SK-N-SH (cell line): ENCODE measurements around the gene MRGPRX3. TPM values are rescaled to one million over a fixed set of nuclear protein-coding genes. Genes with fewer than 3 reads are reported as not detected.

ENCODE experiments used
- CTCF ChIA-PET: fragments of 300-600, 350-600 bp; formaldehyde crosslinking; extraction: SDS; loops from one replicate; lab custom pipeline; 2021; lab: Yijun Ruan, JAX
- POLR2A ChIA-PET: fragments of 350-600 bp; sonication (Branson Sonifier 250); formaldehyde crosslinking; extraction: SDS; loops from one replicate; lab custom pipeline; 2020; ENCODE audit warnings: antibody characterized with exemption, inconsistent platforms; lab: Yijun Ruan, JAX
- DNase-seq: peaks from one replicate; pipeline ENCODE4 v3.0.0; 2012
- H2AFZ ChIP-seq: fragments of 200-600 bp; sonication (generic); 2 replicates; pipeline ENCODE4 v1.8.1; 2016; ENCODE audit warnings: antibody characterized with exemption, mild to moderate bottlenecking, low read depth
- H3F3A ChIP-seq: fragments of 200-600 bp; sonication (generic); replicated peaks from 2 replicates; pipeline ENCODE3; 2016; ENCODE audit warnings: antibody characterized with exemption, mild to moderate bottlenecking; ENCODE audit not compliant: insufficient read depth
- H3K27ac ChIP-seq, 2 experiments: fragments of 200-500 bp in 1 of 2; fragments of 200-600 bp in 1 of 2; sonication (Bioruptor generic) in 1 of 2; sonication (generic), shearing (Covaris generic) in 1 of 2; 2 replicates each; pipeline versions ENCODE4 v1.5.1 to v1.6.1; 2014 to 2016; ENCODE audit warnings: low read depth in 2 of 2, inconsistent platforms in 1 of 2, low read length in 1 of 2, mild to moderate bottlenecking in 1 of 2, mixed read lengths in 1 of 2
- H3K27me3 ChIP-seq: fragments of 200-600 bp; sonication (generic), shearing (Covaris generic); 2 replicates; pipeline ENCODE4 v1.6.1; 2016; ENCODE audit warnings: mixed run types; ENCODE audit not compliant: insufficient read depth
- H3K36me3 ChIP-seq, 2 experiments: fragments of 200-500 bp in 1 of 2; fragments of 200-600 bp in 1 of 2; sonication (Bioruptor generic) in 1 of 2; sonication (generic) in 1 of 2; replicated peaks in 1 of 2; 2 replicates each; pipeline versions ENCODE3 to v1.5.1; 2014 to 2016; ENCODE audit warnings: low read length in 1 of 2, mild to moderate bottlenecking in 1 of 2; ENCODE audit not compliant: insufficient read depth in 2 of 2, control insufficient read depth in 1 of 2
- H3K4me1 ChIP-seq, 2 experiments: fragments of 200-500 bp in 1 of 2; fragments of 200-600 bp in 1 of 2; sonication (Bioruptor generic) in 1 of 2; sonication (generic), shearing (Covaris generic) in 1 of 2; 2 replicates each; pipeline versions ENCODE4 v1.5.1 to v1.6.1; 2014 to 2016; ENCODE audit warnings: low read depth in 1 of 2, low read length in 1 of 2, mixed run types in 1 of 2; ENCODE audit not compliant: insufficient read depth in 2 of 2, control insufficient read depth in 1 of 2
- H3K4me2 ChIP-seq: fragments of 200-600 bp; sonication (generic), shearing (Covaris generic); 2 replicates; pipeline ENCODE4 v1.6.1; 2017; ENCODE audit warnings: mixed run types
- H3K4me3 ChIP-seq, 2 experiments: fragments of 200-500 bp in 1 of 2; fragments of 200-600 bp in 1 of 2; sonication (Bioruptor generic) in 1 of 2; sonication (generic), shearing (Covaris generic) in 1 of 2; 2 replicates each; pipeline versions ENCODE4 v1.5.1 to v1.8.1; 2014 to 2016; ENCODE audit warnings: low read depth in 2 of 2, inconsistent platforms in 1 of 2, low read length in 1 of 2, mild to moderate bottlenecking in 1 of 2, mixed read lengths in 1 of 2, moderate library complexity in 1 of 2
- H3K79me2 ChIP-seq: fragments of 200-600 bp; sonication (generic); 2 replicates; pipeline ENCODE4 v1.8.1; 2017; ENCODE audit warnings: mild to moderate bottlenecking; ENCODE audit not compliant: insufficient read depth
- H3K9ac ChIP-seq: fragments of 200-600 bp; sonication (generic); 2 replicates; pipeline ENCODE4 v1.6.1; 2017; ENCODE audit warnings: mixed run types
- H3K9me2 ChIP-seq: fragments of 200-600 bp; sonication (generic); 2 replicates; pipeline ENCODE4 v1.6.1; 2017; ENCODE audit warnings: mixed run types
- H3K9me3 ChIP-seq: fragments of 200-600 bp; sonication (generic); 2 replicates; pipeline ENCODE4 v1.6.1; 2017; ENCODE audit warnings: mixed run types, mild to moderate bottlenecking, moderate library complexity
- H4K20me1 ChIP-seq: fragments of 200-600 bp; sonication (generic); 2 replicates; pipeline ENCODE4 v1.6.1; 2017; ENCODE audit warnings: mild to moderate bottlenecking, mixed run types; ENCODE audit not compliant: insufficient read depth
- ELF1 ChIP-seq: IDR thresholded peaks from 2 replicates; pipeline ENCODE4 v1.4.0; 2012
- EZH2phosphoT487 ChIP-seq: fragments of 200-600 bp; sonication (generic); IDR thresholded peaks from 2 replicates; pipeline ENCODE4 v1.6.1; 2017; ENCODE audit warnings: low read depth, mixed run types, mild to moderate bottlenecking, antibody characterized with exemption, moderate library complexity, borderline replicate concordance
- FOXM1 ChIP-seq: IDR thresholded peaks from 2 replicates; pipeline ENCODE4 v1.4.0; 2012; ENCODE audit warnings: low read depth, mild to moderate bottlenecking
- GABPA ChIP-seq: IDR thresholded peaks from 2 replicates; pipeline ENCODE4 v1.4.0; 2012; ENCODE audit warnings: low read depth, mild to moderate bottlenecking
- GATA2 ChIP-seq: sonication (generic); formaldehyde crosslinking; IDR thresholded peaks from 2 replicates; pipeline ENCODE4 v1.5.0; 2020; ENCODE audit warnings: mild to moderate bottlenecking, missing genetic modification reagents
- RAD21 ChIP-seq: IDR thresholded peaks from 2 replicates; pipeline ENCODE4 v1.6.1; 2012; ENCODE audit warnings: mild to moderate bottlenecking, low read length
- RCOR1 ChIP-seq: fragments of 150-350 bp; IDR thresholded peaks from 2 replicates; pipeline ENCODE4 v1.6.1; 2017; ENCODE audit warnings: antibody characterized with exemption, low read length
- RFX5 ChIP-seq: IDR thresholded peaks from 2 replicates; pipeline ENCODE4 v1.6.1; 2012; ENCODE audit warnings: mild to moderate bottlenecking, improper control_type of control experiment, low read length
- SIN3A ChIP-seq: IDR thresholded peaks from 2 replicates; pipeline ENCODE4 v1.6.1; 2012; ENCODE audit warnings: low read depth, mild to moderate bottlenecking, low read length, moderate library complexity, borderline replicate concordance
- TCF12 ChIP-seq: IDR thresholded peaks from 2 replicates; pipeline ENCODE4 v1.4.0; 2012
- YY1 ChIP-seq: IDR thresholded peaks from 2 replicates; pipeline ENCODE4 v1.4.0; 2012; ENCODE audit warnings: low read depth, mild to moderate bottlenecking
- WGBS: methylation state at CpG from one replicate; pipeline ENCODE4 v1.1.6; 2017; ENCODE audit warnings: low lambda C conversion rate; 5-methylcytosine and 5-hydroxymethylcytosine counted together
- polyA plus RNA-seq, 3 experiments: library from polyadenylated mRNA; depleted of rRNA; stranded (reverse); fragments of >200 nt; gene quantifications; 2 replicates each; pipeline ENCODE4 v1.2.3, GENCODE V29; 2012
- TF ChIP-seq, protein P1 (sequence below): IDR thresholded peaks from 2 replicates; pipeline ENCODE4 v1.4.0; 2012; ENCODE audit warnings: low read depth
- TF ChIP-seq, protein P2 (sequence below): fragments of 150-350 bp; IDR thresholded peaks from 2 replicates; pipeline ENCODE4 v1.6.1; 2017; ENCODE audit warnings: antibody characterized with exemption, low read length, low read depth, borderline replicate concordance

MRGPRX3 gene
- polyA plus RNA-seq, 1 of the 3 experiments (the other 2 are of a cell fraction): not detected

GRCh38 chr11:18135308-18135707, 2.9 kb downstream of the MRGPRX3 start:
- CTCF ChIA-PET: interaction anchor here (1.1 kb wide), 1 partner anchor 20 kb away, joined by 3 read pairs; no protein-coding TSS in a partner anchor
- Histone ChIP-seq H3F3A (no peaks in the 10 kb centered on the region), H3K4me3 (no peak overlapping the region), H3K27me3 (peaks cover 5% of the 10 kb centered on the region; the same call in 1 of the 2 replicates), H3K9ac (no peak overlapping the region), H3K27ac (no peak overlapping the region), H3K4me2 (no peak overlapping the region), H3K79me2 (no peaks in the 10 kb centered on the region), H4K20me1 (no peaks in the 10 kb centered on the region), H3K9me3 (no peaks in the 10 kb centered on the region), H3K9me2 (no peaks in the 10 kb centered on the region), H2AFZ (no peak overlapping the region), H3K4me1 (no peaks in the 10 kb centered on the region), H3K36me3 (no peaks in the 10 kb centered on the region)
- POLR2A ChIA-PET: no interaction called here
- no peak for DNase-seq
- 40% methylated on average over 2 of the region's 2 CpGs for WGBS
- TF ChIP-seq YY1: no peak

- Histone ChIP-seq H3K36me3 (no peaks in the 10 kb centered on the region), H3K27me3 (peaks cover 5% of the 10 kb centered on the region; the same call in 1 of the 2 replicates), H2AFZ (no peak overlapping the region), H3K79me2 (no peaks in the 10 kb centered on the region), H3K9me3 (no peaks in the 10 kb centered on the region), H3K27ac (no peak overlapping the region), H3K4me1 (no peaks in the 10 kb centered on the region), H3K9me2 (no peaks in the 10 kb centered on the region), H4K20me1 (no peaks in the 10 kb centered on the region), H3K4me3 (no peak overlapping the region), H3K4me2 (no peak overlapping the region), H3K9ac (no peak overlapping the region), H3F3A (no peaks in the 10 kb centered on the region)
- DNase-seq: no peak
- ChIA-PET POLR2A (no interaction called here), CTCF (no interaction called here)
- TF ChIP-seq FOXM1 (no peak), SIN3A (no peak), RFX5 (no peak), GABPA (no peak), TCF12 (no peak), RCOR1 (no peak), RAD21 (no peak), ELF1 (no peak), EZH2phosphoT487 (no peak), GATA2 (CRISPR knock-in tag) (no peak), YY1 (no peak)
- TF ChIP-seq, protein P1, sequence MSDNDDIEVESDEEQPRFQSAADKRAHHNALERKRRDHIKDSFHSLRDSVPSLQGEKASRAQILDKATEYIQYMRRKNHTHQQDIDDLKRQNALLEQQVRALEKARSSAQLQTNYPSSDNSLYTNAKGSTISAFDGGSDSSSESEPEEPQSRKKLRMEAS: no peak
- TF ChIP-seq, protein P2, sequence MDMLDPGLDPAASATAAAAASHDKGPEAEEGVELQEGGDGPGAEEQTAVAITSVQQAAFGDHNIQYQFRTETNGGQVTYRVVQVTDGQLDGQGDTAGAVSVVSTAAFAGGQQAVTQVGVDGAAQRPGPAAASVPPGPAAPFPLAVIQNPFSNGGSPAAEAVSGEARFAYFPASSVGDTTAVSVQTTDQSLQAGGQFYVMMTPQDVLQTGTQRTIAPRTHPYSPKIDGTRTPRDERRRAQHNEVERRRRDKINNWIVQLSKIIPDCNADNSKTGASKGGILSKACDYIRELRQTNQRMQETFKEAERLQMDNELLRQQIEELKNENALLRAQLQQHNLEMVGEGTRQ: no peak
- WGBS: 79% methylated on average over 26 of the region's 29 CpGs
Observed at GRCh38 chr11:18137186-18137800, 4.9 kb downstream of the MRGPRX3 start.
